NB4 (cell line): ENCODE results near the gene PLEKHB2.
"Not testable (repeated sequence)": the region's sequence is repeated elsewhere in the genome, so short reads cannot be mapped to it uniquely, and the experiment has no call there.

Source experiments
- DNase-seq: peaks from one replicate; pipeline ENCODE4 v3.0.0; 2010; ENCODE audit warnings: low read depth
- H3K4me3 ChIP-seq: one replicate; pipeline ENCODE4 v1.5.1; 2011; ENCODE audit warnings: mild to moderate bottlenecking, low read depth, low read length, moderate library complexity
- CTCF ChIP-seq: IDR thresholded peaks from one replicate; pipeline ENCODE4 v1.5.1; 2012; ENCODE audit warnings: low read depth, low read length
- MAX ChIP-seq: IDR thresholded peaks from 2 replicates; pipeline ENCODE4 v1.6.1; 2011; ENCODE audit warnings: low read depth, low read length
- MYC ChIP-seq: IDR thresholded peaks from 2 replicates; pipeline ENCODE4 v1.6.1; 2011; ENCODE audit warnings: low read depth, low read length
- POLR2A ChIP-seq: IDR thresholded peaks from 2 replicates; pipeline ENCODE4 v1.6.1; 2011; ENCODE audit warnings: mild to moderate bottlenecking; ENCODE audit not compliant: insufficient read length; ENCODE audit errors: extremely low read depth

The PLEKHB2 gene

GRCh38 chr2:131105950-131106801 lies 1.0 kb downstream of the PLEKHB2 start:
- TF ChIP-seq MAX (peak; percentile 44; the same call in 1 of the 2 replicates), MYC (no peak), POLR2A (no peak)
- H3K4me3 ChIP-seq: peak overlapping the region; percentile 96
- peak; percentile 71 for DNase-seq

GRCh38 chr2:131112529-131112928 lies 7.4 kb downstream of the PLEKHB2 start:
- no peak for DNase-seq
- no peak overlapping the region for H3K4me3 ChIP-seq
- TF ChIP-seq POLR2A: no peak

GRCh38 chr2:131113566-131114227 lies 8.6 kb downstream of the PLEKHB2 start:
- DNase-seq: no peak
- TF ChIP-seq MAX: no peak
- TF ChIP-seq POLR2A: no peak
- no peak for TF ChIP-seq MYC
- TF ChIP-seq CTCF: no peak
- H3K4me3 ChIP-seq: no peak overlapping the region

GRCh38 chr2:131114950-131115349 lies 9.8 kb downstream of the PLEKHB2 start:
- DNase-seq: peak; percentile 19
- not testable (repeated sequence) for H3K4me3 ChIP-seq

- TF ChIP-seq MYC: no peak
- no peak for TF ChIP-seq POLR2A
- no peak for TF ChIP-seq CTCF
- TF ChIP-seq MAX: no peak
- no peak overlapping the region for H3K4me3 ChIP-seq
Observed at GRCh38 chr2:131115752-131116151, 10.6 kb downstream of the PLEKHB2 start.

GRCh38 chr2:131120815-131121317 lies 15.7 kb downstream of the PLEKHB2 start:
- no peak for DNase-seq
- H3K4me3 ChIP-seq: no peak overlapping the region
- no peak for TF ChIP-seq CTCF
- no peak for TF ChIP-seq POLR2A
- no peak for TF ChIP-seq MAX
- no peak for TF ChIP-seq MYC

More at GRCh38 chr2:131115752-131116151, 10.6 kb downstream of the PLEKHB2 start:
- no peak for DNase-seq

GRCh38 chr2:131121464-131121863 lies 16.3 kb downstream of the PLEKHB2 start:
- no peak overlapping the region for H3K4me3 ChIP-seq
- TF ChIP-seq POLR2A: no peak
- no peak for TF ChIP-seq MYC
- no peak for TF ChIP-seq CTCF
- TF ChIP-seq MAX: no peak
- DNase-seq: no peak
